A172 (cell line): ENCODE results near the gene URB2. TPM values are rescaled to one million over a fixed set of nuclear protein-coding genes. Genes with fewer than 3 reads are reported as not detected.
A peak's percentile ranks its signal among the peaks of the same experiment; 100 is the strongest.

Experiments
- DNase-seq: peaks from one replicate; pipeline ENCODE4 v3.0.0-alpha.2; 2015; ENCODE audit warnings: low spot score
- total RNA-seq: library from RNA; depleted of rRNA; stranded (reverse); fragments of >200 nt; shearing (Covaris generic); gene quantifications from 2 replicates; pipeline ENCODE4 v1.2.3, GENCODE V29; 2014

The URB2 gene
- total RNA-seq, 1 experiment from 2014 or later: 20.1 TPM

DNA sequence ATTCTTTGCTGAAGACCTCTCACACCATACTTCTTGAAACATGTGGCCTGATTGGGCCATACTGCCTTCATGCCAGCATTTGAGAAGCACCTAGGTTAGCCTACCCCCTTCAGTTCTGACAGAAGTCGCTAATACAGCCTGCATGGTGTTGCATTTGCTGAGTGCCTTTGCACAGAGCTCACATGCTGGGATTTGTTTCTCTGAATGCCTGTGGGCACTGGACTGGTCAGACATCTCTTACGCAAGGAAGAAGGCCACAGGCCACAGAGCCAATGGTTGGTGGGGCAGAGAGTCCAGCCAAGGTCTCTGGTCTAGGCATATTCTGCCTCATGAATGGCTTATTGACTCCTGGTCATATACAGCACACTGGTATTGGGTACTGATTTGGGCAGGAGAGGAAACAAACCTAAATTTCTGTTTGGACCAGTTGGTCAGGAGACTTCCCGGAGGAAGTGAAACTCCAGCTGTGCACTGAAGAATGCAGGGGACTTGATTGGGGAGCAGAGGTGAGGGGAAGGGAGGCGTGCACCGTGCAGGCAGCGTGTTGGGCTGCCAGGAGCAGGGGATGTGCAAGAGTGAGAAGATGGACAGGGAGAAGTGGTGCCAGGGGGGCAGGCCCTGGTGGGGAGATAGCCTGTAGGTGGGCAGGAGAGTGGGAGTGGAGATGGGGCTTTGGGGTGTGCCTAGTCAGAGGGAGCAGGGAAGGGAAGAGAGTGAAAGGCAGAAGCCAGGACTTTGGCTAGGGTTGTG is 18.1 kb downstream of the URB2 start:
- no peak for DNase-seq

DNA sequence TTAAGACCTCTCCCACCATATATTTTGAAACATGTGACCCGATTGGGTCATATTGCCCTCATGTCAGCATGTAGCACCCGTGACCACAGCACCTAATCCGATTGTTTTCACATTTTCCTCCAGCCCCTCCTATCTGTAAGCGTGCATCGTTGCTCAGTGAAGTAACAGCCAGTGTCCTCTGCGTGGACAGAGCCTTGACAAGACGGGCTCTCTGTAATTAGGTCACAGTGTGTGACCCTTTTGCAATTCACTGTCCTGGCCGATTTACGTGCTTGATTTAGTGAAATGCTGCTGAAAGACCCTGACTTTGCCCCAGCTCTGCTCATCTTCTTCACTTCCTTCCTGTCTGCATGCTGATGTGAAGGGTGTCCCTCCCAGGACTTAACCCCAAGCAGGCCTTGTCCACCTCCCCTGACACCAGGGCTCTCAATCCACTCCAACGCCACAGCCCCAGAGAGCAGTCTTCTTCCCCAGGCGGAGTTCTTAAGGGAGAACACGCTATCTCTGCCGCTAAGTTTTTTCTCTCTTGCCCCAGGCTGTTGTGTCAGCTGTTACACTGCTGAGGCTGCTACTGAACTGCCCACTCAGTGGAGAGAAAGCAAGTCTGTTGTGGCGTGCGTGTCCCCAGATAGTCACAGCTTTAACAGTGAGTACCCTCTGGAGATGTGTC is 19.4 kb downstream of the URB2 start:
- no peak for DNase-seq

DNA sequence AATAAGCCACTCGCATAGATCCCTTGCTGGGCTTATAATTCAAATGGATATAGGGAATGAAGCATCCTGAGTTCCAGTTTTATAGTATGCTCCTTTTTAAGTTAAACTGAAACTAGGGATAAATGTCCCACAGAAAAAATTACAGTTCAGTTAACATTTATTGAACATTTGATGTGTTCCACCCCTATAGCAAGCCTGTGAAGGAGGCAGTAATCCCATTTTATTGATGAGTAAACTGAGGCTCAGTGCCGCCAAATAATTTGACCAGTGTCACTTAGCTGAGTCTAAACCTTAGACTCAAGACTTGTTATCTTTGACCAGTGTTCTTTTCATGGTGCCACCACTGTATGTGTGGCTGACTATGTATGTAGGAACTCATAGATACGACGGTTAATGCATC is 22.4 kb downstream of the URB2 start:
- DNase-seq: no peak

DNA sequence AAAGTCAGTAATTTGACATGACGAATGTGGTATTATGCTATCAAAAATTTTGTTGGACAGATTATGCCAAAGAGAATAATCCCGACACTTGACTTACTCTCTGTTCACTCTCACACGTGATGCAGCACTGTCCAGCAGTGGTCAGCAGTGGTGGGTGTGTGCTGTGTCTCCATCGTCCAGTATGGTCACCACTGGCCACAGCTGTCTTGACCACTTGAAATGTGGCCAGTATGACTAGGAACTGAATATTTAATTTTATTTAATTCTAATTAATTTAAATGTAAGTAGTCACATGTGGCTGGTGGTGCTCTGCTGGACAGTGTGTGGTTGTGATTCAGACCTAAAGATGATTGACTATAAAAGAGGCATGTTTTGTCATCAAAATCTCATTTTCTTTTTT is 24.0 kb downstream of the URB2 start:
- DNase-seq: no peak

DNA sequence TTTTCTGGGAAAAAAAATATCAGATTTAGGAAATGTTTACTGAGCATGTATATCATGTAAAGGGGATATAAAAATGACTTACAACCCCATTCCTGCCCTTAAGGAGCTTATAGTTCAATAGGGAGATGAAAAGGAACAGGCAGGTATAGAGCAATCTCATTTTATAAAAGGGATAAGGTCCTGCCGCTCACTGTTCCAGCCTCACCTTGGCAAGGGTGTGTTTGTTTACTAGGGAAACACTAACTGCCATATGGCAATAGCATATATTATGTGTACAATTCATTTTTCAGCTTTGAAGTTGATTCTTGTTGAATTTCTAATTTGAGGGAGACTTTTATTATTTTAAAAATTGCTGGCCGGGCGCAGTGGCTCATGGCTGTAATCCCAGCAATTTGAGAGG is 25.5 kb downstream of the URB2 start:
- no peak for DNase-seq

DNA sequence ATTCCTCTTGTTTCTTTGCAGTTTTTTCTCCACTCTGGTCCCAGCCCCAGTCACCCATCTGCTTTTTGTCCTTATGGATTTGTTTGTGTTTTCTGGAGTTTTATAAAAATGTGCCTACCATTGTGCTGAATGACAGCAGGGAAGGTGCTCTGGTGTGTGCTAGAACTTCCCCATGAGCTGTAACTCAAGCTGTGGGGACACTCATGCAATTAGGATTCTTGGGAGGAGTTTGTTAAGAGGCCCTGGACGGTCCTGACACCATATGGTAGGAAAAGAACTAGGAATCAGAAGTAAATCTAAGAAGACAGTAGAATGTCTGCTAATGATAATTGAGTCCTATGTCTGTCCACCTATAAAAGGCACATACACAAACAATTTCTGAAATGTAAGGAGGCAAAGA is 27.4 kb downstream of the URB2 start:
- DNase-seq: no peak

DNA sequence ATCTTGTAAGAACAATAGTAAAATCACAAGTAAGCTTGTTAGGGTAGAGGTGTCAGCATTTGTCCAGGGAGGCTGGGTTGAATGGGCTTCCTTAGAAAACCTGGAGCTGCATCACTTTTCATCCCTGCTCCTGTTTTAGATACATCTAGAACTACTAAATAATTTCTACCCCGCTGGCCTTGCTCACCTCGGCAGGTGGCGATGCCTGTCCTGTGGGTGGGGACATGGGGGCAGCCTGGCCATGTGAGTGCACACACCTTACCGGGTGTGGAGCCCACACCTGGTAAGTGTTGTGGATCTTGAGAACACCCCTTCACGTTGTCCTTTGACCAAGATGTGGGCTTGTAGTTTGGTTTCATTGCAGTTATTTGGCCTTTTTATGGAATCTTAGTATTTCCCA is 29.7 kb downstream of the URB2 start:
- DNase-seq: no peak

DNA sequence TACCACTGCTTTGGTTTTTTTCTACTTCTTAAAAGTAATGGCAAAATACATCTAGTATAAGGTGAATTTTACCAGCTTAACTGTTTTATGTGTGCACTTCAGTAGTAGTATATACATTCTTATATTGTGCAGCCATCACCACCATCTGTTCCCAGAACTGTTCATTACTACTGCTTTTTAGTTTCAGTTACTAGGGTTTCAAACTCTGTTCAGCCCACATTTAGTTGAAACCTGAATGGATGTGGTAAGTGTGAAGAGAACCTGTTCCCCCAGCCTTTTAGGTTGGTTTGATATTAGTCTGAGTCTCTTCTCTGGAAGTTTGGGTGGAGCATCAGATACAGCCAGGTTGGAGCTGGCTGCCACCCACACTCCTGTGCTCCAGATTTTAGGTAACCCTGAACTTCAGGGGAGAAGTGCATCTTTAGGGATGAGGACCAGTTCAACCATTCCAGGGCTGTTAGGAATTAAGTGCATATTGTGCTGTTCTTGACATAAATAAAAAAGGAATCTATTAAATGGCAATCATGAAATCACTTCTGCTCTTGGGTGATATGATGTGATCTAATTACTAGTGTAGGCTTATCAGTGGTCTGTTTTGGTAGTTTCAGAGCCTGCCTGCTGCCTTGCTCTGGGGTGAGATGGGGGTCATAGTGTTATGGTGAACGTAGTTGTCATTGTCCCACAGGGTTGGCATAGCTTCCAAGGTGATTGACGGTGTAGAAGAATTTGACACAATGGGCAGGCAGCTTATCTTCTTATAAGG is 32.1 kb downstream of the URB2 start:
- DNase-seq: no peak

DNA sequence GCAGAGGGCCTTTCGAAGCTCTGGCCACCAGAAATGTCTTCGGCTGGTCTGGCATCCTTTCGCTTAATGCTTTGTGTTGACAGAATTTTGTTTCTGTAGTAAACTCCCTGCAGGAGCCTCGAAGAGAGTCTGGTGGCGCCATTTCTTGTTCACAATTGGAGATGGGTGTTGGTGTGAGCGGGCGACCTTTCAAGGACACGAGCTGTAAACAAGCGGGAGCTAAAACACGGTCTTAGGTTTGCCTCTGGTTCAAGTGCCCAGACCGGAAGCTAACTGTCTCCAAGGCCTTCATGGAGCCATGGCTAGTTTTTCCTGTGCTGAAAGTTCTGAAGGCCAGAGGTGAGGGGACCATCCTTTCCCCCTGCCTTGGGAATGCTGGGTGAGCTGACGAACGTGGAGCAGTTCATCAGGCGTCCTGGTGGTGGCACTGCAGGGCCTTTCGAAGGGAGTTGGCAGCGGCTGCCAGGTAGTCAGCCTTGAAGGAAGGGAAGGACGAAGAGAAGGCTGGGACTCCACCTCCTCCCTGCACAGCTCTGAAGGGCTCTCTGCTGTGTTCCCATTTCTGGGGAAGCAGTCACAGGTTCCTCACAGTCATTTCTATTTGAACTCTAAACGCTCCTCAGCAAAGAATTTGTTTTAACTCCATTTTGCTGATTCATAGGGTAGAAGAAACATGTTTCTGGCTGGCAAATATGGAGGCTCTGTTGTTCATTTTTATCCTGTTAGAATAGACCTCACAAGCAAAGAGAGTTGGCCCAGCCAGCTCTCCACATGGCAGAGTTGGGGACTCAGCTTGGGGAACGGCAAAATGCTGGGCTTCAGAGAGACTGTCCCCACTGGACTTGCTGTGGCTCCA is 35.2 kb downstream of the URB2 start:
- DNase-seq: peak; percentile 78

DNA sequence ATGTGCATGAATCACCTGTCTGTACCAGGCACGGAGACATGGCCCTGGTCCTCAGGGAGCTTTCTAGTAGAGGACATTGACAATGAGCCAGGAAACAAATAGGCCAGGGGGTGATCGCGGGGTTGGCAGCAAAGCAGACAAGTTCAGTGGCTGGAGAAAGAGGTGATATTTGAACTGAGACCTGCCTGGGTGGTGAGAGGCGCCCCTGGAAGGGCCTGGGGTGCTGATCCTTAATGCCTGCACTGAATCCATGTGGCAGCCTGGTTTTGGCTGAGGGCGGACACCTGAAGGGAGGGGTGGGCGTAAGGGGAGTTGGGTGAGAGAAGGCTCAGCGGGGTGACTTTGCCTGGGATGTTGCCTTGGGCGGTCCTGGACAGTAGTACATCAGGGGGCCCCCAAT is 35.9 kb downstream of the URB2 start:
- DNase-seq: no peak

DNA sequence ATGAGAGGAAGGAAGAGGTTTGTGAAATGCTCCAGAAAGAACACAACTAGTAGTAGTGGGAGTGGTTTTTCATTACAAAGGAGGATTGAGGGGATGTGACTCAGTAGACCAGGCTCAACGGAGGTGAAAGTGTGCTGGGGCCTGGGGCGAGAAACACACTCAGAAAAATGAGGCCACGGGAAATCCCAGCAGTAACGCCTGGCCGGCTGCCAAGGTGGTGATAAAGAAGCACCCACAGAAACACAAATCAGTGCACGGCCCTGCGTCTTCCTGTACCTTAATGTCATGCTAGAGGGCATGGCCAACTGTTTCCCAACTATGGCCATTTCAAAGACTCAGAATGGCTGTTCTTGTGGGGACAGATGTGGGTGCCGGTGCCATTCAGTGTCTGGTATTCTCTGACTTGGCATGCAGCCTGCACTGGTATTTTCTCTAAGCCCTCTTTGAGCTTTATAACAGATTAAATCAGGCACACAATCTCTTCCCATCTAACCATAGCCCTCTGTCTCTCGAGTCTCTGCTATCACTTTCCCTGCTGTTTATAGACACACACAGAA is 38.2 kb downstream of the URB2 start:
- peak; percentile 40 for DNase-seq

DNA sequence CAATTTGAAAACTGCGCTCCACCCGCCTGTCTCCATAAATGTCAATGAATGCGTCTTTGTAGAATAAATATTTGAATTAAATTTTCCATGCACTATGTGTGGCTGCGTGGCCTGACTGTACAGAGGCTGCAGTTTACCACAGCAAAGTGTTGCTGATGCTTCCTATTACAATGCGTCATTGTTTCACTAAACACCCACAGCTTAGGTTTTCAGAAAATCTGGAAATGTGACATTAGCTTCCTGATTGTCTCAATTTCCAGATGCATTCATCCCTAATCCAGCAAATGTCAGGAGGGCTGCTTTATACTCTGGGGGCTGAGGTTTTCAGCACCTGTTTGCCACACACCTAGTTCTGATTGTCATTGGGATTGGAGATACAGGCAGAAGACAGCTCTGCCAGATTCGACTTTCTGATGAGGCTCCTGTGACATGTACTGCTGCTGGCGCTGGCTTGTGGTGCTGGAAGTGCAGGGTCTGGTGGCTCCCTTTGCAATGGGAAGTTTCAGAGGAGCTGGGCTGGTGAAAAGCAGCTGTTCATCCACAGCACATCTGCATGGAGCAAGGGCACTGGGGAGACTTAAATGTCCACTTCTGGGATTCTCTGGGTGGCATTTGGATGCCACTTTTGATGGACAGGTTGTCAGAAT is 40.0 kb downstream of the URB2 start:
- DNase-seq: peak; percentile 4

DNA sequence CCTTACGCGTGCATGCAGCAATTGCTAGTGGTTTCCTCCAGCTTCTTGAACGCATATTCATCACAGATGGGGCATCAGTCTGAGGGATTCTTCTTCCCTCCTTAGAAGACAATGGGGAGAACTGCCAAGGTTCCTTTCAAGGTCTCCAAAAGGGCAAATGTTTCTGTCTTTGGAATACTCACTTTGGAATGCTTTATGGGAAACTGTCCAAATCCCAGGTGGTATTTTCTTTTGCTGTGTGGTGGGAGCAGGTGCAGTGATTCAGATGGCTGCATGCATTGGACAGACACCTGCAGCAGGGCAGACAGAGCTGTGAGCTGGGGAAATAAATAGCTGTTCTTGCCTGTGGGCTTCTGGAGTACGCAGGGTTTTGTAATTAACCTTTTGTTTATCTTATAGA is 40.5 kb downstream of the URB2 start:
- peak; percentile 46 for DNase-seq

DNA sequence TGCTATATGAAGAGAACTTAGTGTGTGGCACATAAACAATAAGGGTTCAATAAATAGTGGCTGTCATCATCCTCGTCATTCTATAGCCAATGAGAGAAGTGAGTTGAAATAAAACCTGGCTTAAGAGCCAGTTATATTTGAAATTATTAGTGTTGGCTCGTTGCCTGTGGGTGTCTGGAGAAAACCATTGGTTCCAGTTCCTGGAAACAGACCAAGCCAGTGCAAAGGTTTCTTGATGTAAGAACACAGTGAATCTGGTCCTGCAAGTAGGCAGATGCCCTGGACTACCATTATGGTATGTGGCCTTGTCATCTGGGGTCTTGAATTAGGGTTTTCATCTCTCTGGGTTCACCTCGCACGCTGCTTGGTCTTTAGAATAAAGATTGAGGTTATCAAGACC is 43.3 kb downstream of the URB2 start:
- no peak for DNase-seq

DNA sequence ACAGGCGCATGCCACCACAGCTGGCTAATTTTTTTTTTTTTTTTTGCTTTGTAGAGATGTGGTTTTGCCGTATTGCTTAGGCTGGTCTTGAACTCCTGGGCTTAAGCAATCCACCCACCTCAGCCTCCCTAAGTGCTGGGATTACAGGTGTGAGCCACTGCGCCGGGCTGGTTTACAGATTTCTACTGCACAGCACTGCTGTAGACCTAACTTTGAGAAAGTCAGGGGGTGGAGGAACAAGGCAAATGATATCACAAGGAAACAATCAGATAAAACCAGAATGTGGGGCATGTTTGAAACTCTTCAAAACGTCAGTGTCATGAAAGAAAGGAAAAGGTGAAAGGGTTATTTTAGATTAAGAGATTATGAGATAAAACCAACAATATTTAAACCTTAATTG is 45.3 kb downstream of the URB2 start:
- no peak for DNase-seq

DNA sequence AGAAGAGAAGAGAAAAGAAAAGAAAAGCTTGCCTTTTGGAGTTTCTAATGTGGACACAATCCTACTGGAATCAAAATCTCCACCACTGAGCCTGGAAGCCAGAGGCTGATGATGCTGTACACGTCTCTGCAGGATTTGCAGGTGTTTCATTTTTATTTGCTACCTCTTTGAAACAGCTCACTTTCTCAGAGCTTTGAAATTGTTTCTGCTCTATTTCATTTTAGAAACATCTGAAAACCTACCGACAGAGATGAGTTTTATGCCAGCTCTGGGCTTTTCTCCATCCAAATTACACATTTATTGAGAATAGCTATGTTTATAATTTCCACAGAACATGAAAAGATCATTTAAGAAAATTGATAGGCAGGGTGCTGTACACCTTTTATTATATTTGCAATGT is 46.2 kb downstream of the URB2 start:
- no peak for DNase-seq

DNA sequence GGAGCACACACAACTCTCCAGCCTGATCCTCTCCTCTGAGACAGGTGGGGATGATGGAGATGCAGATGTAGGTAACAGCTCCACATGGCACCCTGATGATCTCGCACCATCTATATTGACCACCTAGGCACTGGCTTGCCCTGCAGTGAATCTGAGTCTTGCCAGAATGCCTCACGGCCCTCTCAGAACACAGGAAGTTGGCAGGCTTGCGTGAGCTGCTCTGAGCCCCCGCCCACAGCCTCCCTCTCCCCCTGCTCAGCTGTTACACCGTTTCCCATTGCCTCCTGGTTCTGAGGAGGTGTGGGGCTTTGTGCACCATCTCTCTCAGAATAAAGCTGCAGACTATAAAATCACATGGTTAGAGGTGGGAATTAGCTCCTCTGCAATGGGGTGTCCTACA is 48.0 kb downstream of the URB2 start:
- DNase-seq: no peak

DNA sequence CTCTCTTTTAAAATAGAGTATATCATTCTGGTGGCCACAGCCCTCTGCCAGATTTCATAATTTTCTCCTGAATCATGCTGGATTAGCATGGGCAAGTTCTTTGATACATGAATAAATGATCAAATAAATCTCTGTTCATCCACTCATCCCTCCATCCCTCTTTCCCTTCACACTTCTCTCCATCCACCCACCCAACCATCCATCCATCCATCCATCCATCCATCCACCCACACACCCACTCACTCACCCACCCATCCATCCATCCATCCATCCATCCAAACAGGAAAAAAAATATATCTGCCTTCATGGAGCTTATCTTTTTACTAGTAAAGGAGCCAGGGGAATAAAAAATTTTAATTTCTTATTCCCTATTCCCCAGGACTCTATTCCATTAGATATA is 49.3 kb downstream of the URB2 start:
- DNase-seq: no peak

DNA sequence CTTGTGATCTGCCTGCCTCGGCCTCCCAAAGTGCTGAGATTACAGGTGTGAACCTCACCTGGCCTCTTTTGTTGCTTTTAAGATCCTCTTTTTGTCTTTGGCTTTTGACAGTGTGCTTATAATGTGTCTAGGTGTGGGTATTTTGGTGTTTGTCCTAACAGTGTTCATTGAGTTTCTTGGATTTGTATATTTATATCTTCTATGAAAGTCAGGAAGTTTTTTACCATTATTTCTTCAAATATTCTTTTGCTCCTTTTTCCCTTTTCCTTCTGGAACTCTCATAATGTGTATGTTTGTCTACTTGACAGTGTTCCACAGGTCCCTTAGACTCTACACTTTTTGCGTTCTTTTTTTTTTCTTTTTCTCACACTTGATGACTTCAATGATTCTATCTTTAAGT is 59.1 kb downstream of the URB2 start:
- DNase-seq: no peak

DNA sequence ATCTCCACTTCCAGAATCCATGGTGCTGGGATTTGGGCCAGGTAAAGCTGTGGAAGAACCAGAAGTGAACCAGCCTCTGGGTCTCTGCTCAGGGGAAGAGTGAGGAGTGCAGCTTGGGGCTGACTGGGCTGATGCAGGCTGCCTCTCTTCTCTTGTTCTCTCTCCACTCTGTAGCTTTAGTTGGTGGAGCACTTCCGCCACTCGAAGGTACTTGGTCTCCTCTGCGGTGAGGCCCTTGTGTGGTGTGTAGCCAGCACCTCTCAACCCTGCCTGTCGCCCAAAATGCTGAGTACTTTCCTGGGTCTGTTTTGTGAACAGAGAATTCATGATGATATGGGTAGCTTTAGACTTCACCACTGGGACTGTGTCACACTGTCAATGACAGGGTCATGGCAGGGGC is 63.2 kb downstream of the URB2 start:
- DNase-seq: no peak

DNA sequence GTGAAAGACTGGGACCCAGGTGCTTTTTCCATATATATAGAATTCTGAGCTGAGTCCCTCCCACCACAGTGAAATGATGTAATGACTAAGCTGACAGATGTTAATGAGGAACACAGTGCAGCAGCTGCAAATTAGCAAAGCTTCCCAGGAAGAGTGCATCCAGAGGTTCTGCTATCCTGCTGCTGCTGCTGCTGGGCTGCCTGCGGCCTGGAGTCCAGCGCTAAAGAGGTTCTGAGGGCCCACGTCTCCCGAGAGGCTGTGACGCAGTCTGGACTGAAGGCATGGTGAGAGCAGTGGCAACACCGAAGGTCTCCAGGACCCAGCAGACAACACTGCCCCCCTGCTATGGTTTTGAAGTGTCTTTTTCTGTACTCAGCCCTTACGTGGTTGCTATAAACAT is 63.9 kb downstream of the URB2 start:
- DNase-seq: no peak
